NCI-H524 treated with DMSO at 0.1 percent for 48 hours (cell line): ENCODE measurements around the gene IQCN.
"Not testable (repeated sequence)": the region's sequence is repeated elsewhere in the genome, so short reads cannot be mapped to it uniquely, and the experiment has no call there.

Experiments
- DNase-seq: peaks from one replicate; lab custom pipeline; 2025; lab: John Stamatoyannopoulos, UW

IQCN gene

GRCh38 chr19:18214779-18215433, 59.3 kb downstream of the IQCN start:
- DNase-seq = no peak

GRCh38 chr19:18211683-18212082, 62.6 kb downstream of the IQCN start:
- no peak for DNase-seq

GRCh38 chr19:18209912-18210311, 64.3 kb downstream of the IQCN start:
- not testable (repeated sequence) for DNase-seq

- no peak for DNase-seq
Observed at GRCh38 chr19:18208098-18208951, 65.9 kb downstream of the IQCN start.
